ENCODE measurements around the gene RPL10.

RPL10 gene

GRCh38 chrX:154365997-154366665, 32.0 kb upstream of the RPL10 start:
- ATAC-seq = no peak
- TF ChIP-seq ZNF8 (CRISPR knock-in tag; IDR thresholded peaks at IDR 0.05) (no peak), ISL1 (CRISPR knock-in tag; IDR thresholded peaks at IDR 0.05) (no peak), GLIS3 (CRISPR knock-in tag; IDR thresholded peaks at IDR 0.05) (no peak), OSR1 (CRISPR knock-in tag; IDR thresholded peaks at IDR 0.05) (no peak), ZFP30 (CRISPR knock-in tag; IDR thresholded peaks at IDR 0.05) (no peak), CSDC2 (CRISPR knock-in tag; IDR thresholded peaks at IDR 0.05) (no peak), ZNF70 (CRISPR knock-in tag; IDR thresholded peaks at IDR 0.05) (no peak), ESRRG (CRISPR knock-in tag; IDR thresholded peaks at IDR 0.05) (no peak), CSRNP3 (CRISPR knock-in tag; IDR thresholded peaks at IDR 0.05) (no peak), PPARA (CRISPR knock-in tag; IDR thresholded peaks at IDR 0.05; ENCODE audit: borderline replicate concordance) (no peak), ARNTL (CRISPR knock-in tag; IDR thresholded peaks at IDR 0.05; ENCODE audit: borderline replicate concordance, low read depth) (no peak), ZNF565 (CRISPR knock-in tag; conservative IDR thresholded peaks at IDR 0.05; ENCODE audit: low read depth) (no peak)
- TF ChIP-seq, protein P1, sequence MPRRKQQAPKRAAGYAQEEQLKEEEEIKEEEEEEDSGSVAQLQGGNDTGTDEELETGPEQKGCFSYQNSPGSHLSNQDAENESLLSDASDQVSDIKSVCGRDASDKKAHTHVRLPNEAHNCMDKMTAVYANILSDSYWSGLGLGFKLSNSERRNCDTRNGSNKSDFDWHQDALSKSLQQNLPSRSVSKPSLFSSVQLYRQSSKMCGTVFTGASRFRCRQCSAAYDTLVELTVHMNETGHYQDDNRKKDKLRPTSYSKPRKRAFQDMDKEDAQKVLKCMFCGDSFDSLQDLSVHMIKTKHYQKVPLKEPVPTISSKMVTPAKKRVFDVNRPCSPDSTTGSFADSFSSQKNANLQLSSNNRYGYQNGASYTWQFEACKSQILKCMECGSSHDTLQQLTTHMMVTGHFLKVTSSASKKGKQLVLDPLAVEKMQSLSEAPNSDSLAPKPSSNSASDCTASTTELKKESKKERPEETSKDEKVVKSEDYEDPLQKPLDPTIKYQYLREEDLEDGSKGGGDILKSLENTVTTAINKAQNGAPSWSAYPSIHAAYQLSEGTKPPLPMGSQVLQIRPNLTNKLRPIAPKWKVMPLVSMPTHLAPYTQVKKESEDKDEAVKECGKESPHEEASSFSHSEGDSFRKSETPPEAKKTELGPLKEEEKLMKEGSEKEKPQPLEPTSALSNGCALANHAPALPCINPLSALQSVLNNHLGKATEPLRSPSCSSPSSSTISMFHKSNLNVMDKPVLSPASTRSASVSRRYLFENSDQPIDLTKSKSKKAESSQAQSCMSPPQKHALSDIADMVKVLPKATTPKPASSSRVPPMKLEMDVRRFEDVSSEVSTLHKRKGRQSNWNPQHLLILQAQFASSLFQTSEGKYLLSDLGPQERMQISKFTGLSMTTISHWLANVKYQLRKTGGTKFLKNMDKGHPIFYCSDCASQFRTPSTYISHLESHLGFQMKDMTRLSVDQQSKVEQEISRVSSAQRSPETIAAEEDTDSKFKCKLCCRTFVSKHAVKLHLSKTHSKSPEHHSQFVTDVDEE (CRISPR knock-in tag; IDR thresholded peaks at IDR 0.05) = no peak

- TF ChIP-seq ZNF565 (CRISPR knock-in tag; conservative IDR thresholded peaks at IDR 0.05; ENCODE audit: low read depth) = no peak
- TF ChIP-seq SNAI2 (CRISPR knock-in tag; IDR thresholded peaks at IDR 0.05) = no peak
- TF ChIP-seq BACH2 (CRISPR knock-in tag; IDR thresholded peaks at IDR 0.05; ENCODE audit: borderline replicate concordance) = no peak
- TF ChIP-seq OSR1 (CRISPR knock-in tag; IDR thresholded peaks at IDR 0.05) = no peak
- no peak for TF ChIP-seq GLIS3 (CRISPR knock-in tag; IDR thresholded peaks at IDR 0.05)
- TF ChIP-seq RARB (CRISPR knock-in tag; IDR thresholded peaks at IDR 0.05) = no peak
- TF ChIP-seq, protein P2, sequence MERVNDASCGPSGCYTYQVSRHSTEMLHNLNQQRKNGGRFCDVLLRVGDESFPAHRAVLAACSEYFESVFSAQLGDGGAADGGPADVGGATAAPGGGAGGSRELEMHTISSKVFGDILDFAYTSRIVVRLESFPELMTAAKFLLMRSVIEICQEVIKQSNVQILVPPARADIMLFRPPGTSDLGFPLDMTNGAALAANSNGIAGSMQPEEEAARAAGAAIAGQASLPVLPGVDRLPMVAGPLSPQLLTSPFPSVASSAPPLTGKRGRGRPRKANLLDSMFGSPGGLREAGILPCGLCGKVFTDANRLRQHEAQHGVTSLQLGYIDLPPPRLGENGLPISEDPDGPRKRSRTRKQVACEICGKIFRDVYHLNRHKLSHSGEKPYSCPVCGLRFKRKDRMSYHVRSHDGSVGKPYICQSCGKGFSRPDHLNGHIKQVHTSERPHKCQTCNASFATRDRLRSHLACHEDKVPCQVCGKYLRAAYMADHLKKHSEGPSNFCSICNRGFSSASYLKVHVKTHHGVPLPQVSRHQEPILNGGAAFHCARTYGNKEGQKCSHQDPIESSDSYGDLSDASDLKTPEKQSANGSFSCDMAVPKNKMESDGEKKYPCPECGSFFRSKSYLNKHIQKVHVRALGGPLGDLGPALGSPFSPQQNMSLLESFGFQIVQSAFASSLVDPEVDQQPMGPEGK (CRISPR knock-in tag; IDR thresholded peaks at IDR 0.05; ENCODE audit: borderline replicate concordance) = no peak
- TF ChIP-seq ZC3H10 (CRISPR knock-in tag; IDR thresholded peaks at IDR 0.05) = no peak
- no peak for TF ChIP-seq PPARA (CRISPR knock-in tag; IDR thresholded peaks at IDR 0.05; ENCODE audit: borderline replicate concordance)
- TF ChIP-seq, protein P3, sequence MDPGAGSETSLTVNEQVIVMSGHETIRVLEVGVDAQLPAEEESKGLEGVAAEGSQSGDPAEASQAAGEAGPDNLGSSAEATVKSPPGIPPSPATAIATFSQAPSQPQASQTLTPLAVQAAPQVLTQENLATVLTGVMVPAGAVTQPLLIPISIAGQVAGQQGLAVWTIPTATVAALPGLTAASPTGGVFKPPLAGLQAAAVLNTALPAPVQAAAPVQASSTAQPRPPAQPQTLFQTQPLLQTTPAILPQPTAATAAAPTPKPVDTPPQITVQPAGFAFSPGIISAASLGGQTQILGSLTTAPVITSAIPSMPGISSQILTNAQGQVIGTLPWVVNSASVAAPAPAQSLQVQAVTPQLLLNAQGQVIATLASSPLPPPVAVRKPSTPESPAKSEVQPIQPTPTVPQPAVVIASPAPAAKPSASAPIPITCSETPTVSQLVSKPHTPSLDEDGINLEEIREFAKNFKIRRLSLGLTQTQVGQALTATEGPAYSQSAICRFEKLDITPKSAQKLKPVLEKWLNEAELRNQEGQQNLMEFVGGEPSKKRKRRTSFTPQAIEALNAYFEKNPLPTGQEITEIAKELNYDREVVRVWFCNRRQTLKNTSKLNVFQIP (CRISPR knock-in tag; IDR thresholded peaks at IDR 0.05; ENCODE audit: borderline replicate concordance, low read depth) = no peak
- no peak for TF ChIP-seq TCF4 (CRISPR knock-in tag; IDR thresholded peaks at IDR 0.05; ENCODE audit: borderline replicate concordance)
- ATAC-seq = no peak
Observed at GRCh38 chrX:154366666-154367055, 31.5 kb upstream of the RPL10 start.

GRCh38 chrX:154367474-154368308, 30.5 kb upstream of the RPL10 start:
- no peak for ATAC-seq
- TF ChIP-seq, protein P2 (CRISPR knock-in tag; IDR thresholded peaks at IDR 0.05; ENCODE audit: borderline replicate concordance) = no peak
- TF ChIP-seq CSRNP3 (CRISPR knock-in tag; IDR thresholded peaks at IDR 0.05) (no peak), GLIS3 (CRISPR knock-in tag; IDR thresholded peaks at IDR 0.05) (no peak), BACH2 (CRISPR knock-in tag; IDR thresholded peaks at IDR 0.05; ENCODE audit: borderline replicate concordance) (no peak), CSDC2 (CRISPR knock-in tag; IDR thresholded peaks at IDR 0.05) (no peak), RARB (CRISPR knock-in tag; IDR thresholded peaks at IDR 0.05) (no peak), ZNF8 (CRISPR knock-in tag; IDR thresholded peaks at IDR 0.05) (no peak), OSR1 (CRISPR knock-in tag; IDR thresholded peaks at IDR 0.05) (no peak)
- TF ChIP-seq, protein P3 (CRISPR knock-in tag; IDR thresholded peaks at IDR 0.05; ENCODE audit: borderline replicate concordance, low read depth) = no peak

Measured in SK-N-SH treated with all-trans-retinoic acid at 6 μM for 48 hours (cell line).